Measurements from ENCODE around the gene VPS37B. TPM values are rescaled to one million over a fixed set of nuclear protein-coding genes. Genes with fewer than 3 reads are reported as not detected.

VPS37B gene
- total RNA-seq, 4 donors from 2014 or later = 24.5 to 28.4 (median 25.8) TPM

GRCh38 chr12:122861587-122861970 is 34.3 kb downstream of the VPS37B start:
- H3K27ac ChIP-seq = peak overlapping the region in 3 of 4 donors; percentile 62 to 80 (median 75)
- WGBS, 2 donors = 60 to 65% methylated on average over 4 to 5 of the region's 5 CpGs
- no peak overlapping the region for H3K4me3 ChIP-seq
- peaks cover 0 to 55% (median 35%) of the 10 kb centered on the region in 4 donors for H3K4me1 ChIP-seq
- H3K36me3 ChIP-seq = peaks cover 0 to 38% (median 0%) of the 10 kb centered on the region in 3 donors
- TF ChIP-seq POLR2A (IDR thresholded peaks at IDR 0.05) (no peak), EP300 (IDR thresholded peaks at IDR 0.05) (no peak)
- TF ChIP-seq, protein P1, sequence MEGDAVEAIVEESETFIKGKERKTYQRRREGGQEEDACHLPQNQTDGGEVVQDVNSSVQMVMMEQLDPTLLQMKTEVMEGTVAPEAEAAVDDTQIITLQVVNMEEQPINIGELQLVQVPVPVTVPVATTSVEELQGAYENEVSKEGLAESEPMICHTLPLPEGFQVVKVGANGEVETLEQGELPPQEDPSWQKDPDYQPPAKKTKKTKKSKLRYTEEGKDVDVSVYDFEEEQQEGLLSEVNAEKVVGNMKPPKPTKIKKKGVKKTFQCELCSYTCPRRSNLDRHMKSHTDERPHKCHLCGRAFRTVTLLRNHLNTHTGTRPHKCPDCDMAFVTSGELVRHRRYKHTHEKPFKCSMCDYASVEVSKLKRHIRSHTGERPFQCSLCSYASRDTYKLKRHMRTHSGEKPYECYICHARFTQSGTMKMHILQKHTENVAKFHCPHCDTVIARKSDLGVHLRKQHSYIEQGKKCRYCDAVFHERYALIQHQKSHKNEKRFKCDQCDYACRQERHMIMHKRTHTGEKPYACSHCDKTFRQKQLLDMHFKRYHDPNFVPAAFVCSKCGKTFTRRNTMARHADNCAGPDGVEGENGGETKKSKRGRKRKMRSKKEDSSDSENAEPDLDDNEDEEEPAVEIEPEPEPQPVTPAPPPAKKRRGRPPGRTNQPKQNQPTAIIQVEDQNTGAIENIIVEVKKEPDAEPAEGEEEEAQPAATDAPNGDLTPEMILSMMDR (IDR thresholded peaks at IDR 0.05) = no peak
- H3K9me3 ChIP-seq = no peaks in the 10 kb centered on the region
- H3K27me3 ChIP-seq = no peaks in the 10 kb centered on the region
- no peak for DNase-seq (ENCODE audit: low spot score in 2 of 2)

GRCh38 chr12:122860854-122861586 is 34.9 kb downstream of the VPS37B start:
- 79 to 84% methylated on average over 21 of the region's 23 CpGs for WGBS, 2 donors
- Histone ChIP-seq H3K4me1 (peaks cover 0 to 50% (median 35%) of the 10 kb centered on the region in 4 donors), H3K9me3 (no peaks in the 10 kb centered on the region), H3K4me3 (no peak overlapping the region), H3K27ac (peak overlapping the region; percentile 21 to 80 (median 68)), H3K36me3 (peaks cover 0 to 32% (median 0%) of the 10 kb centered on the region in 3 donors), H3K27me3 (no peaks in the 10 kb centered on the region)
- DNase-seq (ENCODE audit: low spot score in 2 of 2) = peak in 1 of 2 donors; percentile 13
- TF ChIP-seq EP300 (IDR thresholded peaks at IDR 0.05) (no peak), POLR2A (IDR thresholded peaks at IDR 0.05) (no peak)
- TF ChIP-seq, protein P1 (IDR thresholded peaks at IDR 0.05) = no peak

DNA sequence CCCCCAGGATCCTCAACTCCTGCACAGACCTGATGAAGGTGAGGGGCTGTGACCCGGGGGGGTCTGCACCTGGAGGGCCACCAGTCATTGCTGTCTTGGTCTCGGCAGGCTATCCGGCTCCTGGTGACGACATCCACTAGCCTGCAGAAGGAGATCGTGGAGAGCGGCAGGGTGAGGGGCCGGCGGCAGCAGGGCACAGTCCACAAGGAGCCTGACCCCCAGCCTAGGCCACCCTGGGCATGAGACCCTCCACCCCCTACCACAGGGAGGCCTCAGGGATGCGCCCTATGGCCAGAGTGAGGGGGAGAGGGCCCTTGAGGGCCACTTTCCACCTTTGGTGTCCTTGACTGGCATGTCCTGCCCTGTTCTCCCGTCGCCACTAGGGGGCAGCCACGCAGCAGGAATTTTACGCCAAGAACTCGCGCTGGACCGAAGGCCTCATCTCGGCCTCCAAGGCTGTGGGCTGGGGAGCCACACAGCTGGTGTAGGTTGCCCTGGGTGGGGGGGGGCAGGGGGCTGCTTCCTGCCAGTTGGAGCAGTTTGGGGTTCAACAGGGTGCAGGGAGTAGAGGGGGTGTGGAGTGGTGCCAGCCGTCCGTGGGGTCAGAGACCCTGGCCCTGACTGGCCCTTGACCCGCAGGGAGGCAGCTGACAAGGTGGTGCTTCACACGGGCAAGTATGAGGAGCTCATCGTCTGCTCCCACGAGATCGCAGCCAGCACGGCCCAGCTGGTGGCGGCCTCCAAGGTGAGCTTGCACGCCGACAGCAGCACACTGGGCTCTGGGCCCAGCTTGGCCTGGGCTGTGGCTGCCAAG is 35.7 kb downstream of the VPS37B start:
- peak in 1 of 2 donors; percentile 31 for TF ChIP-seq EP300 (IDR thresholded peaks at IDR 0.05)
- TF ChIP-seq, protein P1 (IDR thresholded peaks at IDR 0.05) = peak; percentile 92 to 98 (median 96)
- TF ChIP-seq POLR2A (IDR thresholded peaks at IDR 0.05) = no peak
- Histone ChIP-seq H3K27ac (peak overlapping the region; percentile 21 to 62 (median 48)), H3K27me3 (no peaks in the 10 kb centered on the region), H3K36me3 (peaks cover 0 to 25% (median 0%) of the 10 kb centered on the region in 3 donors), H3K4me1 (peaks cover 0 to 42% (median 33%) of the 10 kb centered on the region in 4 donors), H3K4me3 (no peak overlapping the region), H3K9me3 (no peaks in the 10 kb centered on the region)
- WGBS, 2 donors = 32 to 38% methylated on average over 21 to 28 of the region's 28 CpGs
- peak; percentile 72 to 84 for DNase-seq (ENCODE audit: low spot score in 2 of 2)

DNA sequence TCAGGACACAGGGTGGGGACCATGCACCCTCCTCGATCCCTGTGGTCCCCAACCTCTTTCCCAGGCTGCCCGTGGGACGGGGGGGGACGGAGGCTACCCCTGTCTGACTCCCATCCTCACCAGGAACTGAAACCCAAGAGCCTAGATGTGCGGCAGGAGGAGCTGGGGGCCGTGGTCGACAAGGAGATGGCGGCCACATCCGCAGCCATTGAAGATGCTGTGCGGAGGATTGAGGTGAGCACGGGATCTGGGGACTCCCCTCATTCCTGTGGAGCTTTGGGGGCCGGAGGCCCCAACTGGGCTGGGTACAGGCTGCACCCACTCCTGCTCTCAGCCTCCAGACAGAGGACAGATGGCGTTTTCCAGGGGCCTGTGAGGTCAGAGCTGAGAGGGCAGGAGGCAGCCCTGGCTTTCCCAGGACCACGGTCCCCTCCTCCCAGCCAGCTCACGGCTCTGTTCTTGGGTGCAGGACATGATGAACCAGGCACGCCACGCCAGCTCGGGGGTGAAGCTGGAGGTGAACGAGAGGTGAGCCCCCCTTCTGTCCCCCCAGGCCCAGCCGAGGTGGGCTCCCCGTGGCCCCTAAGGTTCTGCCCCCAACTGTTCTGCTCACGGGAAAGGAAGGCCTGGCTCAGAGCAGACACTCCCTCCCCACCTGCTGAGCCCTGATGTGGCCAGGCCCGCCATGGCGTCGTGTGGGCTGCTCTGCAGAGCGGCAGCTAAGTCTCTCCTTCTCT is 36.5 kb downstream of the VPS37B start:
- Histone ChIP-seq H3K4me3 (no peak overlapping the region), H3K27me3 (no peaks in the 10 kb centered on the region), H3K4me1 (peaks cover 0 to 38% (median 29%) of the 10 kb centered on the region in 4 donors), H3K9me3 (no peaks in the 10 kb centered on the region), H3K27ac (no peak overlapping the region), H3K36me3 (peaks cover 0 to 18% (median 0%) of the 10 kb centered on the region in 3 donors)
- 77% methylated on average over 18 to 26 of the region's 26 CpGs for WGBS, 2 donors
- no peak for TF ChIP-seq EP300 (IDR thresholded peaks at IDR 0.05)
- no peak for TF ChIP-seq POLR2A (IDR thresholded peaks at IDR 0.05)
- TF ChIP-seq, protein P1 (IDR thresholded peaks at IDR 0.05) = no peak
- no peak for DNase-seq (ENCODE audit: low spot score in 2 of 2)
